GM12874 (cell line): Measurements from ENCODE around the gene INO80C.

ENCODE experiments used
- CTCF ChIP-seq: IDR thresholded peaks from 2 replicates; pipeline ENCODE4 v1.5.1; 2011; ENCODE audit warnings: low read depth, mild to moderate bottlenecking, control low read depth, low read length, moderate library complexity; ENCODE audit not compliant: insufficient read depth

INO80C gene

GRCh38 chr18:35497370-35498197 lies at the start of gene INO80C:
Gene INO80C, minus strand, starts transcription at chr18:35497960. Its CDS starts 86 bp downstream, at chr18:35497874.
- TF ChIP-seq CTCF, result no peak

- no peak for TF ChIP-seq CTCF
Measured at GRCh38 chr18:35547008-35547605, 49.3 kb upstream of the INO80C start.

- no peak for TF ChIP-seq CTCF
Measured at GRCh38 chr18:35542356-35542755, 44.6 kb upstream of the INO80C start.

- no peak for TF ChIP-seq CTCF
Measured at GRCh38 chr18:35535297-35535696, 37.5 kb upstream of the INO80C start.

GRCh38 chr18:35533916-35534405 lies 36.2 kb upstream of the INO80C start:
- TF ChIP-seq CTCF, result no peak

- TF ChIP-seq CTCF, result no peak
Measured at GRCh38 chr18:35528749-35529274, 31.1 kb upstream of the INO80C start.

GRCh38 chr18:35526495-35527059 lies 28.8 kb upstream of the INO80C start:
- no peak for TF ChIP-seq CTCF
